GM06990 (cell line): ENCODE measurements around the gene MEIOB.

Experiments used
- DNase-seq: peaks from one replicate; pipeline ENCODE4 v3.0.0-alpha.2; 2011; ENCODE audit not compliant: insufficient read length; ENCODE audit errors: extremely low read depth
- H3K27me3 ChIP-seq: replicated peaks from 2 replicates; pipeline ENCODE4 v1.6.0; 2011; ENCODE audit warnings: low read length; ENCODE audit not compliant: control insufficient read depth, insufficient read depth
- H3K36me3 ChIP-seq: 2 replicates; pipeline ENCODE4 v1.5.1; 2011; ENCODE audit warnings: low read length; ENCODE audit not compliant: control insufficient read depth, insufficient read depth
- H3K4me3 ChIP-seq: replicated peaks from 2 replicates; pipeline ENCODE4 v1.5.1; 2011; ENCODE audit warnings: low read depth, mild to moderate bottlenecking, control low read depth, low read length
- TF ChIP-seq, protein P1 (sequence below): IDR thresholded peaks from 2 replicates; pipeline ENCODE4 v1.5.1; 2011; ENCODE audit warnings: low read length, control low read depth, mild to moderate bottlenecking, inconsistent platforms; ENCODE audit not compliant: insufficient read depth, poor library complexity, severe bottlenecking

MEIOB gene

DNA sequence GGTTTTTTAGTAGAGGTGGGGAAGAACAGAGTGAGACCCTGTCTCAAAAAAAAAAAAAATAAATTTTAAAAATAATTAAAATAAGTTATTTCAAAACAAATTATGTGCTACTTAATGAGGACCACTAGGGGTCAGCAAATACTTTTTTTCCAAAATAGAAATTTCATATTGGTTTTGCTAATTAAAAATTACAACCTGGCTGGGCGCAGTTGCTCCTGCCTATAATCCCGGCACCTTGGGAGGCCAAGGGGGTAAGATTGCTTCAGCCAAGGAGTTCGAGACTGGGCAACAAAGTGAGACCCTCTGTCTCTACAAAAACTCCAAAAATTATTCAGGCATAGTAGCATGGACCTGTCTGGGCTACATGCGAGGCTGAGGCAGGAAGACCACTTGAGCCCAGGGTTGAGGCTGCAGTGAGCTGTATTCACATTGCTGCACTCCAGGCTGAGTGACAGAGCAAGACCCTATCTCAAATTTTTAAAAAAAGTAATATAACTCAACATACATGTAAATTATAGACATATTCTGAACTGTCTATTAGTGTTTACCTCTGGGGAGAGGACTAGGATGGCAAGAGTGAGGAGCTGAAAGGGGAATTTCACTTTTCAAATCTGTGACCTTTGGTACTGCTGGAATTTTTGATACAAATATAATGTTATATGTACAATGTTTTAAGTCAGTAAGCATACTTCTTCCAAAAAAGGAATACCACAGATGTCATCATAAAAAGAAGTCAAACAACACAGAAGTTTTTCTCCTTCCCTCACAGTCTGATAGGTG is 8.1 kb downstream of the MEIOB start:
- H3K27me3 ChIP-seq, result no peaks in the 10 kb centered on the region; the same call in 1 of the 2 replicates
- no peak overlapping the region for H3K4me3 ChIP-seq
- no peaks in the 10 kb centered on the region for H3K36me3 ChIP-seq
- DNase-seq, result peak; percentile 15
- TF ChIP-seq, protein P1, sequence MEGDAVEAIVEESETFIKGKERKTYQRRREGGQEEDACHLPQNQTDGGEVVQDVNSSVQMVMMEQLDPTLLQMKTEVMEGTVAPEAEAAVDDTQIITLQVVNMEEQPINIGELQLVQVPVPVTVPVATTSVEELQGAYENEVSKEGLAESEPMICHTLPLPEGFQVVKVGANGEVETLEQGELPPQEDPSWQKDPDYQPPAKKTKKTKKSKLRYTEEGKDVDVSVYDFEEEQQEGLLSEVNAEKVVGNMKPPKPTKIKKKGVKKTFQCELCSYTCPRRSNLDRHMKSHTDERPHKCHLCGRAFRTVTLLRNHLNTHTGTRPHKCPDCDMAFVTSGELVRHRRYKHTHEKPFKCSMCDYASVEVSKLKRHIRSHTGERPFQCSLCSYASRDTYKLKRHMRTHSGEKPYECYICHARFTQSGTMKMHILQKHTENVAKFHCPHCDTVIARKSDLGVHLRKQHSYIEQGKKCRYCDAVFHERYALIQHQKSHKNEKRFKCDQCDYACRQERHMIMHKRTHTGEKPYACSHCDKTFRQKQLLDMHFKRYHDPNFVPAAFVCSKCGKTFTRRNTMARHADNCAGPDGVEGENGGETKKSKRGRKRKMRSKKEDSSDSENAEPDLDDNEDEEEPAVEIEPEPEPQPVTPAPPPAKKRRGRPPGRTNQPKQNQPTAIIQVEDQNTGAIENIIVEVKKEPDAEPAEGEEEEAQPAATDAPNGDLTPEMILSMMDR, result peak; percentile 41

DNA sequence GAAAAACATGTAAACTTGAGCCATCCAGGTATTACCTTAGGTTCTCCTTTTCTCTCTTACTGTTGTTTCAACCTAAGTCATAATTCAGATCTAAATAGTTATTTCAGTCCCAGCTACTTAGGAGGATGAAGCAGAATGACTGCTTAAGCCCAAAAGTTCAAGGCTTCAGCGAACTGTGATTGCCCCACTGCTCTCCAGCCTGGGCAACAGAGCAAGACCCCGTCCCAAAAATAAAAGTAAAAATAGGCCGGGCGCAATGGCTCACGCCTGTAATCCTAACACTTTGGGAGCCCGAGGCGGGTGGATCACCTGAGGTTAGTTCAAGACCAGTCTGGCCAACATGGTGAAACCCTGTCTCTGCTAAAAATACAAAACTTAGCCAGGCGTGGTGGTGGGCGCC is 9.6 kb downstream of the MEIOB start:
- Histone ChIP-seq H3K4me3 (no peak overlapping the region), H3K27me3 (no peaks in the 10 kb centered on the region; the same call in 1 of the 2 replicates), H3K36me3 (no peaks in the 10 kb centered on the region)
- DNase-seq, result no peak
- TF ChIP-seq, protein P1, result no peak

DNA sequence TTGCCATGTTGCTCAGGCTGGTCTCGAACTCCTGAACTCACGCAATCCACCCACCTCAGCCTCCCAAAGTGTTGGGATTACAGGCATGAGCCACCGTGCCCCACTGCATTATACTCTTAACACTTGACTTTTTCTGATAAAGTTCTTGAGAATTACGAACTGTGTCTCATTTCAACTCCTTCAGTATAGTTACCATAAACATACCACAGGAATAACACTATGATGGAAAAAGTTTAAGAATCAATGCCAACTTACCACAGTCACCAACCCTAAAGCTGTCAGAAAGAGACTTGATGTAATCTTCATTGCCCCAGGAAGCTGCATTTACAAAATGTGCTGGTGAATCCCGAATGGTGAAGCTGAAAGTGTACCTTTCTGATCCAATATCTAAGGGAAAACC is 10.2 kb downstream of the MEIOB start:
- Histone ChIP-seq H3K27me3 (no peaks in the 10 kb centered on the region; the same call in 1 of the 2 replicates), H3K36me3 (no peaks in the 10 kb centered on the region), H3K4me3 (no peak overlapping the region)
- TF ChIP-seq, protein P1, result no peak
- no peak for DNase-seq

DNA sequence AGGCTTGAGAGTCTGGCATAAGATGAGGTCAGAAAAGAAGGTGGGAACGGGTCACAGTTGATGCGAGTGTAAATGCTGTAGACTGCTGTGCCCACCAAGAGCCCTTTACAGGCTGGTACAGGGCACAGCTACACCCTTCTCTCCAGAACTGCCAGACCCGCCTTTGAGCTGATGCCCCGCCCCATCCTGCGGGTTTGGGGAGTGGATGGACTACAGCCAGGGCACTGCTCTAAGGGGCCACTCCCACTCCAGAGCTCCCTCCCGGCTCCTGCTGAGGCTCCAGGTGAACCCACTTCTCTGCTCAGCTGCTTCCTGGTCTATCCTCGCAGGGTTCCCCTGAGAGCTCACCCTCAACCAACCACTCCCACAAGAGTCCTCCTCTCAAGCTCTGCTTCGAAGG is 12.3 kb downstream of the MEIOB start:
- Histone ChIP-seq H3K27me3 (no peaks in the 10 kb centered on the region; the same call in 1 of the 2 replicates), H3K36me3 (no peaks in the 10 kb centered on the region), H3K4me3 (no peak overlapping the region)
- DNase-seq, result no peak
- TF ChIP-seq, protein P1, result no peak

DNA sequence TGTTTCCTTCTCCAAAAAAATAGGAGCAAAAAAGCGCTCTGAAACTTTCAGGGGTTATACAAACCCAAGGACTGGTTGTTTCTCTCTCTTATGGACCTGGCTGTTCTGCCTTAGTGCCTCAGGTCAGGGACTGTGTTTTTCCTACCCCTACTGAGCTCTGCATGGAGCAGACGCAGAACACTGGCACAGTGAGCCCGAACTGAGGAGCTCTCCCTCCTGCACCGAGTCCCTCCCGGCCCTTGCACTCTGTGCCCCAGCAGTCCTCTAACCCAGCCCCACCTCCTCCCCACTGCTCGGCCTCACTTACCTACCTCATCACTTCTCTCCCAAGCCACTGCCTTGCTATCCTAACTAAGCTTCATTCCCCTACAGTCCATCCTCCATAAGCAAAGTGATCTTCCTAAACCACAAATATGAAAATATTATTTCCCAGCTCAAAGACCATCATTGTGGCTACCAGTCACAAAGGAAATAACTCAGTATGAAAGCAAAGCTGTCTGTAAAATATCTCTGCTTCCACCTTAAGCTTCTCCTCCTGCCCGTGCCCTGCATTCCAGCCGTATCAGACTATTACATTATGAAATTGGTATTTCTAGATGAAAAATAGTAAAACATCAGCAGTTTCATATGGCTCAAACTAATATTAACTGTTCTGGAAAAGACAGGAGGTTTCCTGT is 13.6 kb downstream of the MEIOB start:
- Histone ChIP-seq H3K4me3 (no peak overlapping the region), H3K36me3 (no peaks in the 10 kb centered on the region), H3K27me3 (no peaks in the 10 kb centered on the region; the same call in 1 of the 2 replicates)
- TF ChIP-seq, protein P1, result no peak
- DNase-seq, result no peak
